ENCODE data around the gene SLC25A39. TPM values are rescaled to one million over a fixed set of nuclear protein-coding genes. Genes with fewer than 3 reads are reported as not detected.

Gene SLC25A39
- total and polyA plus RNA-seq, 2 of the 13 experiments (the other 11 are each of a cell fraction or from before 2014, with no cell fraction given): 144 to 151 TPM

DNA sequence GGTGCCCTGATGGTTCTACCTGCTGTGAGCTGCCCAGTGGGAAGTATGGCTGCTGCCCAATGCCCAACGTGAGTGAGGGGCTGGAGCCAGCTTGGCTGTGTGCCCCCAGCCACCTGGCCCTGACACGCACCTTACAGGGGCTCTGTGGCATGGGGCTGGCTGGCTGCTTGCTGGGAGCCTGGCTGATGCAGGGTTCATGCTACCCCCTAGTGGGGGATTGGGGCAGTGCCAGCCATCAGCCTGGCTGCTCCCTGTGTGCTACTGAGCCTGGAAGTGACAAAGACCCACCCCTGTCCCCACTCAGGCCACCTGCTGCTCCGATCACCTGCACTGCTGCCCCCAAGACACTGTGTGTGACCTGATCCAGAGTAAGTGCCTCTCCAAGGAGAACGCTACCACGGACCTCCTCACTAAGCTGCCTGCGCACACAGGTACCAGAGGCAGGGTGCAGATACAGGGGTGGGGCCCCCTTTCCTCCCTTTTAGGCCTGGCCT is 26.2 kb upstream of the SLC25A39 start (continued):
- TF ChIP-seq SALL1 (CRISPR knock-in tag; IDR thresholded peaks at IDR 0.05): no peak; the same call in 1 of the 2 replicates
- TF ChIP-seq TOE1 (CRISPR knock-in tag; IDR thresholded peaks at IDR 0.05): no peak
- TF ChIP-seq ZNF790 (CRISPR knock-in tag; IDR thresholded peaks at IDR 0.05; ENCODE audit: borderline replicate concordance): no peak
- peak; percentile 60; the same call in 1 of the 2 replicates for TF ChIP-seq ZBTB38 (CRISPR knock-in tag; IDR thresholded peaks at IDR 0.05)
- TF ChIP-seq ZBTB7B (CRISPR knock-in tag; IDR thresholded peaks at IDR 0.05): 0 out of 2 replicates have a peak, but pooled peaks have one; percentile 37
- TF ChIP-seq HNRNPH1 (optimal IDR thresholded peaks at IDR 0.05; ENCODE audit: low read depth, low read length): no peak
- TF ChIP-seq NFYC (CRISPR knock-in tag; IDR thresholded peaks at IDR 0.05): no peak
- no peak for TF ChIP-seq ZNF337 (CRISPR knock-in tag; IDR thresholded peaks at IDR 0.05; ENCODE audit: borderline replicate concordance, low read depth)
- TF ChIP-seq, protein P1, sequence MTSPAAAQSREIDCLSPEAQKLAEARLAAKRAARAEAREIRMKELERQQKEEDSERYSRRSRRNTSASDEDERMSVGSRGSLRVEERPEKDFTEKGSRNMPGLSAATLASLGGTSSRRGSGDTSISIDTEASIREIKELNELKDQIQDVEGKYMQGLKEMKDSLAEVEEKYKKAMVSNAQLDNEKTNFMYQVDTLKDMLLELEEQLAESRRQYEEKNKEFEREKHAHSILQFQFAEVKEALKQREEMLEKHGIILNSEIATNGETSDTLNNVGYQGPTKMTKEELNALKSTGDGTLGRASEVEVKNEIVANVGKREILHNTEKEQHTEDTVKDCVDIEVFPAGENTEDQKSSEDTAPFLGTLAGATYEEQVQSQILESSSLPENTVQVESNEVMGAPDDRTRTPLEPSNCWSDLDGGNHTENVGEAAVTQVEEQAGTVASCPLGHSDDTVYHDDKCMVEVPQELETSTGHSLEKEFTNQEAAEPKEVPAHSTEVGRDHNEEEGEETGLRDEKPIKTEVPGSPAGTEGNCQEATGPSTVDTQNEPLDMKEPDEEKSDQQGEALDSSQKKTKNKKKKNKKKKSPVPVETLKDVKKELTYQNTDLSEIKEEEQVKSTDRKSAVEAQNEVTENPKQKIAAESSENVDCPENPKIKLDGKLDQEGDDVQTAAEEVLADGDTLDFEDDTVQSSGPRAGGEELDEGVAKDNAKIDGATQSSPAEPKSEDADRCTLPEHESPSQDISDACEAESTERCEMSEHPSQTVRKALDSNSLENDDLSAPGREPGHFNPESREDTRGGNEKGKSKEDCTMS (CRISPR knock-in tag; conservative IDR thresholded peaks at IDR 0.05): no peak
- TF ChIP-seq ZNF891 (CRISPR knock-in tag; IDR thresholded peaks at IDR 0.05): no peak
- TF ChIP-seq ZNF878 (CRISPR knock-in tag; IDR thresholded peaks at IDR 0.05): no peak
- TF ChIP-seq ZNF432 (CRISPR knock-in tag; IDR thresholded peaks at IDR 0.05; ENCODE audit: borderline replicate concordance): no peak
- no peak for TF ChIP-seq IKZF4 (CRISPR knock-in tag; IDR thresholded peaks at IDR 0.05; ENCODE audit: borderline replicate concordance, low read depth, not compliant biosample characterization)
- no peak for TF ChIP-seq CEBPG (CRISPR knock-in tag; IDR thresholded peaks at IDR 0.05)
- no peak for TF ChIP-seq CREM (IDR thresholded peaks at IDR 0.05)
- no peak for TF ChIP-seq CREM (CRISPR knock-in tag; IDR thresholded peaks at IDR 0.05)
- TF ChIP-seq DMAP1 (CRISPR knock-in tag; IDR thresholded peaks at IDR 0.05): no peak
- no peak for TF ChIP-seq NFATC3 (CRISPR knock-in tag; IDR thresholded peaks at IDR 0.05)
- TF ChIP-seq KLF15 (CRISPR knock-in tag; IDR thresholded peaks at IDR 0.05; ENCODE audit: borderline replicate concordance): no peak
- no peak for TF ChIP-seq ATM (IDR thresholded peaks at IDR 0.05; ENCODE audit: borderline replicate concordance)
- TF ChIP-seq TARDBP (CRISPR knock-in tag; IDR thresholded peaks at IDR 0.05): no peak
- TF ChIP-seq, protein P2, sequence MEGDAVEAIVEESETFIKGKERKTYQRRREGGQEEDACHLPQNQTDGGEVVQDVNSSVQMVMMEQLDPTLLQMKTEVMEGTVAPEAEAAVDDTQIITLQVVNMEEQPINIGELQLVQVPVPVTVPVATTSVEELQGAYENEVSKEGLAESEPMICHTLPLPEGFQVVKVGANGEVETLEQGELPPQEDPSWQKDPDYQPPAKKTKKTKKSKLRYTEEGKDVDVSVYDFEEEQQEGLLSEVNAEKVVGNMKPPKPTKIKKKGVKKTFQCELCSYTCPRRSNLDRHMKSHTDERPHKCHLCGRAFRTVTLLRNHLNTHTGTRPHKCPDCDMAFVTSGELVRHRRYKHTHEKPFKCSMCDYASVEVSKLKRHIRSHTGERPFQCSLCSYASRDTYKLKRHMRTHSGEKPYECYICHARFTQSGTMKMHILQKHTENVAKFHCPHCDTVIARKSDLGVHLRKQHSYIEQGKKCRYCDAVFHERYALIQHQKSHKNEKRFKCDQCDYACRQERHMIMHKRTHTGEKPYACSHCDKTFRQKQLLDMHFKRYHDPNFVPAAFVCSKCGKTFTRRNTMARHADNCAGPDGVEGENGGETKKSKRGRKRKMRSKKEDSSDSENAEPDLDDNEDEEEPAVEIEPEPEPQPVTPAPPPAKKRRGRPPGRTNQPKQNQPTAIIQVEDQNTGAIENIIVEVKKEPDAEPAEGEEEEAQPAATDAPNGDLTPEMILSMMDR (CRISPR knock-in tag; IDR thresholded peaks at IDR 0.05): peak; percentile 91
- TF ChIP-seq, protein P3, sequence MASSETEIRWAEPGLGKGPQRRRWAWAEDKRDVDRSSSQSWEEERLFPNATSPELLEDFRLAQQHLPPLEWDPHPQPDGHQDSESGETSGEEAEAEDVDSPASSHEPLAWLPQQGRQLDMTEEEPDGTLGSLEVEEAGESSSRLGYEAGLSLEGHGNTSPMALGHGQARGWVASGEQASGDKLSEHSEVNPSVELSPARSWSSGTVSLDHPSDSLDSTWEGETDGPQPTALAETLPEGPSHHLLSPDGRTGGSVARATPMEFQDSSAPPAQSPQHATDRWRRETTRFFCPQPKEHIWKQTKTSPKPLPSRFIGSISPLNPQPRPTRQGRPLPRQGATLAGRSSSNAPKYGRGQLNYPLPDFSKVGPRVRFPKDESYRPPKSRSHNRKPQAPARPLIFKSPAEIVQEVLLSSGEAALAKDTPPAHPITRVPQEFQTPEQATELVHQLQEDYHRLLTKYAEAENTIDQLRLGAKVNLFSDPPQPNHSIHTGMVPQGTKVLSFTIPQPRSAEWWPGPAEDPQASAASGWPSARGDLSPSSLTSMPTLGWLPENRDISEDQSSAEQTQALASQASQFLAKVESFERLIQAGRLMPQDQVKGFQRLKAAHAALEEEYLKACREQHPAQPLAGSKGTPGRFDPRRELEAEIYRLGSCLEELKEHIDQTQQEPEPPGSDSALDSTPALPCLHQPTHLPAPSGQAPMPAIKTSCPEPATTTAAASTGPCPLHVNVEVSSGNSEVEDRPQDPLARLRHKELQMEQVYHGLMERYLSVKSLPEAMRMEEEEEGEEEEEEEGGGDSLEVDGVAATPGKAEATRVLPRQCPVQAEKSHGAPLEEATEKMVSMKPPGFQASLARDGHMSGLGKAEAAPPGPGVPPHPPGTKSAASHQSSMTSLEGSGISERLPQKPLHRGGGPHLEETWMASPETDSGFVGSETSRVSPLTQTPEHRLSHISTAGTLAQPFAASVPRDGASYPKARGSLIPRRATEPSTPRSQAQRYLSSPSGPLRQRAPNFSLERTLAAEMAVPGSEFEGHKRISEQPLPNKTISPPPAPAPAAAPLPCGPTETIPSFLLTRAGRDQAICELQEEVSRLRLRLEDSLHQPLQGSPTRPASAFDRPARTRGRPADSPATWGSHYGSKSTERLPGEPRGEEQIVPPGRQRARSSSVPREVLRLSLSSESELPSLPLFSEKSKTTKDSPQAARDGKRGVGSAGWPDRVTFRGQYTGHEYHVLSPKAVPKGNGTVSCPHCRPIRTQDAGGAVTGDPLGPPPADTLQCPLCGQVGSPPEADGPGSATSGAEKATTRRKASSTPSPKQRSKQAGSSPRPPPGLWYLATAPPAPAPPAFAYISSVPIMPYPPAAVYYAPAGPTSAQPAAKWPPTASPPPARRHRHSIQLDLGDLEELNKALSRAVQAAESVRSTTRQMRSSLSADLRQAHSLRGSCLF (CRISPR knock-in tag; IDR thresholded peaks at IDR 0.05; ENCODE audit: borderline replicate concordance): no peak
- TF ChIP-seq ZNF614 (CRISPR knock-in tag; IDR thresholded peaks at IDR 0.05; ENCODE audit: borderline replicate concordance): peak; percentile 81; the same call in 1 of the 2 replicates
